KOPT-K1 (cell line): ENCODE results near the gene IFIT1.

ENCODE experiments used
- H3K27ac ChIP-seq: fragments of 200-600 bp; sonication (generic); 2 replicates; pipeline ENCODE4 v1.5.1; 2016; ENCODE audit warnings: antibody characterized with exemption, mild to moderate bottlenecking, low read depth, low read length; ENCODE audit not compliant: poor library complexity, severe bottlenecking
- H3K36me3 ChIP-seq: fragments of 200-600 bp; sonication (generic); 2 replicates; pipeline ENCODE4 v1.5.1; 2017; ENCODE audit warnings: antibody characterized with exemption, mild to moderate bottlenecking, low read length, moderate library complexity; ENCODE audit not compliant: insufficient read depth
- H3K9me3 ChIP-seq: fragments of 200-600 bp; sonication (generic); 2 replicates; pipeline ENCODE4 v1.5.1; 2017; ENCODE audit warnings: antibody characterized with exemption, low read length, mild to moderate bottlenecking; ENCODE audit not compliant: insufficient read depth, poor library complexity, severe bottlenecking

Gene IFIT1

GRCh38 chr10:89357096-89357495, 35.3 kb upstream of the IFIT1 start:
- Histone ChIP-seq H3K27ac (no peak overlapping the region), H3K36me3 (no peaks in the 10 kb centered on the region), H3K9me3 (no peaks in the 10 kb centered on the region)

DNA sequence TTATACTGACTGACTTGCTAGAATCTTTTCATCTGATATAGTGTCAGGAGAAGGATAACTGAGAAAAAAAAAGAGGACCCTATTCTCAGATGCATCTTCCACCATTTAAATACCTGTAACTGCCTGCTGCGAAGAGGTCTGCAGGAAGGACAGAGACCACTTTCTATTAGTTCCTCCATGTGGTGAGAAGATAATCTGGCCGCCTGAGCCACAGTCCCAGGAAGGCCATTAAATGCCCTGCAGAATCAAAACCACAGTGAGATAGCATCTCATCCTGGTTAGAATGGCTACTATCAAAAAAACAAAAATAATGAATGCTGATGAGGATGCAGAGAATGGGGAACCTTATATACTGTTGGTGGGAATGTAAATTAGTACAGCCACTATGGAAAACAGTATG, 34.4 kb upstream of the IFIT1 start:
- Histone ChIP-seq H3K9me3 (no peaks in the 10 kb centered on the region), H3K27ac (no peak overlapping the region), H3K36me3 (no peaks in the 10 kb centered on the region)

DNA sequence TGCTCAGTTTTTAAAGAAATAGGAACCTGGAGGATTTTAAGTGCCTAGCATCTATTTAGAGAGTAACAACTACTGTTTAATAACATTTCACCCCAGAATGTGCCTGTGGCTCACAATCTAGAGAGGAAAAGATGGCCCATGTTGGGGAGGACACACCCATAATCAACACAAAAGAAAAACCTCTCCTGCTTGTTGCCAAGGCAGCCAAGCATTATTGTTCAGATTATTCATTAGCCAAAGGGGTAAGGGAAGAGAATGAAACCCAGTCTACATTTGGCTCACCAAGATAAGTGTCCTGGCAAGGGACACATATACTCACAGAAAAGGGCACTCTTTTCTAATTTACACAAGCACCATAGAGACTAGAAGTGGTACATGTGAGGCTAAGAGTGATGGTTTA, 32.3 kb upstream of the IFIT1 start:
- Histone ChIP-seq H3K36me3 (no peaks in the 10 kb centered on the region), H3K27ac (no peak overlapping the region), H3K9me3 (no peaks in the 10 kb centered on the region)

DNA sequence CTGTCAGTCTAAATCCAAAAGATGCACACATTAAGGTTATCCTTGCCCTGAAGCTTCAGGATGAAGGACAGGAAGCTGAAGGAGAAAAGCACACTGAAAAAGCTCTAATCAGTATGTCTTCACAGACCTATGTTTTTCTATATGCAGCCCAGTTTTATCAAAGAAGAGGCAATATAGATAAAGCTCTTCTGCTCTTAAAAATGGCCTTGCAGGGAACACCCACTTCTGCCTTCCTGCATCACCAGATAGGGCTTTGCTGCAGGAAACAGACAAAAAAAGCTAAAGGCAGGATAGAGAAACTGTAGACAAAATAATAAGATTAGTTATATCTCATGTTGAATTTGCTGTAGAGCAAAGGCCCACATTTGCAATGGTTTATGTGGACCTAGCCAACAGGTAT, 29.5 kb upstream of the IFIT1 start:
- Histone ChIP-seq H3K36me3 (no peaks in the 10 kb centered on the region), H3K27ac (no peak overlapping the region), H3K9me3 (no peaks in the 10 kb centered on the region)

GRCh38 chr10:89363729-89364442, 28.5 kb upstream of the IFIT1 start:
- no peaks in the 10 kb centered on the region for H3K9me3 ChIP-seq
- H3K36me3 ChIP-seq: no peaks in the 10 kb centered on the region
- no peak overlapping the region for H3K27ac ChIP-seq

GRCh38 chr10:89364531-89364930, 27.9 kb upstream of the IFIT1 start:
- Histone ChIP-seq H3K27ac (no peak overlapping the region), H3K9me3 (no peaks in the 10 kb centered on the region), H3K36me3 (no peaks in the 10 kb centered on the region)

DNA sequence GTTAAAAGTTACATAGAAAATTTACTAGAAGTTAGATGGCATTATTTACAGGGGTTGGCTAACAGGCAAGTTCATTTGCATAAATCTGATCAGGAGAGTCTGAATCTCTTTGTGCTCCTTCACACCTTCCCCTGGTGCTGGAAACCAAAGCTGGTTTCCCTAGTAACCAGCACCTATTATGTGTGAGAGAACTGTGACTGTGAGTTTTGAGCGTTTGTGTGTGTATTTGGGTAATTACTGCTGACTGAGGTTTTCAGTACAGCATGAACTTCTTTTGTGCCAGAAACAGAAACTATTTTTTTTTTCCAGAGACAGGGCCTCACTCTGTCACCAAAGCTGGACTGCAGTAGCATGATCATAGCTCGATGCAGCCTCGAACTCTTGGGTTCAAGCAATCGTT, 24.9 kb upstream of the IFIT1 start:
- H3K27ac ChIP-seq: no peak overlapping the region
- H3K36me3 ChIP-seq: no peaks in the 10 kb centered on the region
- H3K9me3 ChIP-seq: no peaks in the 10 kb centered on the region

GRCh38 chr10:89368129-89368528, 24.3 kb upstream of the IFIT1 start:
- H3K27ac ChIP-seq: no peak overlapping the region

GRCh38 chr10:89369156-89370105, 23.0 kb upstream of the IFIT1 start:
- Histone ChIP-seq H3K9me3 (no peaks in the 10 kb centered on the region), H3K36me3 (no peaks in the 10 kb centered on the region), H3K27ac (no peak overlapping the region)

More at GRCh38 chr10:89368129-89368528, 24.3 kb upstream of the IFIT1 start:
- Histone ChIP-seq H3K36me3 (no peaks in the 10 kb centered on the region), H3K9me3 (no peaks in the 10 kb centered on the region)

GRCh38 chr10:89371079-89371478, 21.3 kb upstream of the IFIT1 start:
- H3K36me3 ChIP-seq: no peaks in the 10 kb centered on the region
- no peaks in the 10 kb centered on the region for H3K9me3 ChIP-seq
- H3K27ac ChIP-seq: no peak overlapping the region

- H3K9me3 ChIP-seq: no peaks in the 10 kb centered on the region
- no peaks in the 10 kb centered on the region for H3K36me3 ChIP-seq
- H3K27ac ChIP-seq: no peak overlapping the region
Observed at GRCh38 chr10:89371987-89372386, 20.4 kb upstream of the IFIT1 start.

DNA sequence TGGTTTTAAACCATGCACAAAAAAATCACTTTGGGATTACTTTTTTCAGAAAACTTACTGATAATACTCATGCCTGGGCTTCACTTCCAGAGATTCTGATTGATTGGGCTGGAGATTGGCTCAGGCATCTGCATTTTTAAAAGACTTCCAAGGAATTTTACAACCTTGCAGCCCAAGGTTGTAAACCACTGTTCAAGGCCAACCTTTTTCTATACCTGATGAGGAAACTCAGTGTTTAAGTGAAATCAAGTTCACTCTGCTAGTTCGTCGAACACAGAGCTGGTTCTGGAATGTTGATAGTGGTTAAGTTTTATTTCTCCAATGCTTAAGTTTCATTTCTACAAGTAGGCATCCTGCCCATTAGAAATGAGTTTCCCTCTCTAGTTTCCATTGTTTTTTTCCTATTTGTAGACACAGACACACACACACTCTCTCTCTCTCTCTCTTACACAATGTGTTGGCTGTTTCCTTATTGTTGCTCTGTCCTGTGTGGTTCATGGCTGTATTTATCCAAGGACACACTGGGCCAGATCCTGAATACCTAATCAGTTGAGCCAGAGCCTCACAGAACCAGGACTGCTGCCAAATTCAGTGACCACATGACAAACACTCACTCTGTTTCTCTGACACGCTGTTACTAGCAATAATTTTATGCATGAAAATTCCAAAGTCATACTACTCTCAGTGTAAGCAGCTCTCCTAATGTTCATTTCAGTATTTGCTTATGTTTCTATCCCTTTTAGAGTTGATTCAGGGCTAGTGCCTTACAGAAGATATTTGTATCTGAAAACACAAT, 18.3 kb upstream of the IFIT1 start:
- H3K36me3 ChIP-seq: no peaks in the 10 kb centered on the region
- no peaks in the 10 kb centered on the region for H3K9me3 ChIP-seq
- no peak overlapping the region for H3K27ac ChIP-seq

- no peaks in the 10 kb centered on the region for H3K9me3 ChIP-seq
- H3K36me3 ChIP-seq: no peaks in the 10 kb centered on the region
- no peak overlapping the region for H3K27ac ChIP-seq
Observed at GRCh38 chr10:89374713-89375141, 17.7 kb upstream of the IFIT1 start.

GRCh38 chr10:89377705-89378637, 14.5 kb upstream of the IFIT1 start, which contains the start of gene IFIT1B:
TSS of gene IFIT1B (plus strand) at chr10:89378056. CDS start at chr10:89378136, 80 bp downstream.
- Histone ChIP-seq H3K36me3 (no peaks in the 10 kb centered on the region), H3K9me3 (no peaks in the 10 kb centered on the region), H3K27ac (no peak within 1 kb of the TSS)
